Dermis microvascular lymphatic vessel endothelial cell (primary cell): Measurements from ENCODE around the gene C1RL. TPM values are rescaled to one million over a fixed set of nuclear protein-coding genes. Genes with fewer than 3 reads are reported as not detected.

ENCODE experiments used
- DNase-seq, 2 donors: peaks; one replicate each; pipeline versions ENCODE4 v3.0.0 to v3.0.0-alpha.2; 2010; ENCODE audit warnings: low read depth in 2 of 2
- total RNA-seq: library from RNA; depleted of rRNA; stranded (reverse); fragments of >200 nt; gene quantifications from 2 replicates; pipeline ENCODE4 v1.2.1, GENCODE V29; 2014

Gene C1RL
- total RNA-seq, 1 donor from 2014 or later = 13.4 TPM

GRCh38 chr12:7137908-7138307 lies 28.9 kb upstream of the C1RL start:
- DNase-seq = no peak

GRCh38 chr12:7136676-7137075 lies 27.7 kb upstream of the C1RL start:
- DNase-seq = no peak

GRCh38 chr12:7136071-7136470 lies 27.1 kb upstream of the C1RL start:
- DNase-seq = no peak

- DNase-seq = no peak
These were observed 25.6 kb upstream of the C1RL start for GRCh38 chr12:7134396-7135166.

GRCh38 chr12:7131502-7131866 lies 22.5 kb upstream of the C1RL start:
- DNase-seq = no peak

GRCh38 chr12:7130701-7131501 lies 21.9 kb upstream of the C1RL start:
- DNase-seq = peak in 1 of 2 donors; percentile 42

GRCh38 chr12:7129872-7130691 lies 21.1 kb upstream of the C1RL start, which contains the start of gene CLSTN3:
Gene CLSTN3, plus strand, starts transcription at chr12:7130371. Its CDS starts 278 bp downstream, at chr12:7130649.
- DNase-seq = peak; percentile 55 to 83

GRCh38 chr12:7129287-7129871 lies 20.4 kb upstream of the C1RL start:
- no peak for DNase-seq

GRCh38 chr12:7128681-7129286 lies 19.8 kb upstream of the C1RL start, which contains the start of gene RBP5:
Gene RBP5, minus strand, starts transcription at chr12:7128889. Its CDS starts 114 bp downstream, at chr12:7128775.
- no peak for DNase-seq

- DNase-seq = no peak
These were observed 19.1 kb upstream of the C1RL start for GRCh38 chr12:7127916-7128626.

- DNase-seq = no peak
These were observed 16.7 kb upstream of the C1RL start for GRCh38 chr12:7125632-7126227.

- peak in 1 of 2 donors; percentile 66 for DNase-seq
These were observed 14.9 kb upstream of the C1RL start for GRCh38 chr12:7123806-7124522.

- no peak for DNase-seq
These were observed 14.1 kb upstream of the C1RL start for GRCh38 chr12:7122811-7123769.

- DNase-seq = no peak
These were observed 12.3 kb upstream of the C1RL start for GRCh38 chr12:7121324-7121723.

- no peak for DNase-seq
These were observed 11.2 kb upstream of the C1RL start for GRCh38 chr12:7120166-7120565.

- no peak for DNase-seq
These were observed 9.9 kb upstream of the C1RL start for GRCh38 chr12:7118881-7119280.

- DNase-seq = no peak
These were observed 8.7 kb upstream of the C1RL start for GRCh38 chr12:7117670-7118069.

- no peak for DNase-seq
These were observed 7.9 kb upstream of the C1RL start for GRCh38 chr12:7116916-7117315.
